ENCODE data around the gene NUP62CL.

- no peak for TF ChIP-seq POLR2AphosphoS5 (IDR thresholded peaks at IDR 0.05; ENCODE audit: borderline replicate concordance, low read depth, low read length)
- no peak for TF ChIP-seq EZH2 (IDR thresholded peaks at IDR 0.05)
These were observed 1.7 kb upstream of the NUP62CL start for GRCh38 chrX:107207943-107208342.

All from SK-N-MC (cell line).